SK-N-SH (cell line): ENCODE results near the gene ANKS6. TPM values are rescaled to one million over a fixed set of nuclear protein-coding genes. Genes with fewer than 3 reads are reported as not detected.
A peak's percentile ranks its signal among the peaks of the same experiment; 100 is the strongest.

Source experiments
- CTCF ChIA-PET: fragments of 300-600, 350-600 bp; formaldehyde crosslinking; extraction: SDS; loops from one replicate; lab custom pipeline; 2021; lab: Yijun Ruan, JAX
- POLR2A ChIA-PET: fragments of 350-600 bp; sonication (Branson Sonifier 250); formaldehyde crosslinking; extraction: SDS; loops from one replicate; lab custom pipeline; 2020; ENCODE audit warnings: antibody characterized with exemption, inconsistent platforms; lab: Yijun Ruan, JAX
- DNase-seq: peaks from one replicate; pipeline ENCODE4 v3.0.0; 2012
- H2AFZ ChIP-seq: fragments of 200-600 bp; sonication (generic); 2 replicates; pipeline ENCODE4 v1.8.1; 2016; ENCODE audit warnings: antibody characterized with exemption, mild to moderate bottlenecking, low read depth
- H3F3A ChIP-seq: fragments of 200-600 bp; sonication (generic); replicated peaks from 2 replicates; pipeline ENCODE3; 2016; ENCODE audit warnings: antibody characterized with exemption, mild to moderate bottlenecking; ENCODE audit not compliant: insufficient read depth
- H3K27ac ChIP-seq, 2 experiments: fragments of 200-500 bp in 1 of 2; fragments of 200-600 bp in 1 of 2; sonication (Bioruptor generic) in 1 of 2; sonication (generic), shearing (Covaris generic) in 1 of 2; 2 replicates each; pipeline versions ENCODE4 v1.5.1 to v1.6.1; 2014 to 2016; ENCODE audit warnings: low read depth in 2 of 2, inconsistent platforms in 1 of 2, low read length in 1 of 2, mild to moderate bottlenecking in 1 of 2, mixed read lengths in 1 of 2
- H3K27me3 ChIP-seq: fragments of 200-600 bp; sonication (generic), shearing (Covaris generic); 2 replicates; pipeline ENCODE4 v1.6.1; 2016; ENCODE audit warnings: mixed run types; ENCODE audit not compliant: insufficient read depth
- H3K36me3 ChIP-seq, 2 experiments: fragments of 200-500 bp in 1 of 2; fragments of 200-600 bp in 1 of 2; sonication (Bioruptor generic) in 1 of 2; sonication (generic) in 1 of 2; replicated peaks in 1 of 2; 2 replicates each; pipeline versions ENCODE3 to v1.5.1; 2014 to 2016; ENCODE audit warnings: low read length in 1 of 2, mild to moderate bottlenecking in 1 of 2; ENCODE audit not compliant: insufficient read depth in 2 of 2, control insufficient read depth in 1 of 2
- H3K4me1 ChIP-seq, 2 experiments: fragments of 200-500 bp in 1 of 2; fragments of 200-600 bp in 1 of 2; sonication (Bioruptor generic) in 1 of 2; sonication (generic), shearing (Covaris generic) in 1 of 2; 2 replicates each; pipeline versions ENCODE4 v1.5.1 to v1.6.1; 2014 to 2016; ENCODE audit warnings: low read depth in 1 of 2, low read length in 1 of 2, mixed run types in 1 of 2; ENCODE audit not compliant: insufficient read depth in 2 of 2, control insufficient read depth in 1 of 2
- H3K4me2 ChIP-seq: fragments of 200-600 bp; sonication (generic), shearing (Covaris generic); 2 replicates; pipeline ENCODE4 v1.6.1; 2017; ENCODE audit warnings: mixed run types
- H3K4me3 ChIP-seq, 2 experiments: fragments of 200-500 bp in 1 of 2; fragments of 200-600 bp in 1 of 2; sonication (Bioruptor generic) in 1 of 2; sonication (generic), shearing (Covaris generic) in 1 of 2; 2 replicates each; pipeline versions ENCODE4 v1.5.1 to v1.8.1; 2014 to 2016; ENCODE audit warnings: low read depth in 2 of 2, inconsistent platforms in 1 of 2, low read length in 1 of 2, mild to moderate bottlenecking in 1 of 2, mixed read lengths in 1 of 2, moderate library complexity in 1 of 2
- H3K79me2 ChIP-seq: fragments of 200-600 bp; sonication (generic); 2 replicates; pipeline ENCODE4 v1.8.1; 2017; ENCODE audit warnings: mild to moderate bottlenecking; ENCODE audit not compliant: insufficient read depth
- H3K9ac ChIP-seq: fragments of 200-600 bp; sonication (generic); 2 replicates; pipeline ENCODE4 v1.6.1; 2017; ENCODE audit warnings: mixed run types
- H3K9me2 ChIP-seq: fragments of 200-600 bp; sonication (generic); 2 replicates; pipeline ENCODE4 v1.6.1; 2017; ENCODE audit warnings: mixed run types
- H3K9me3 ChIP-seq: fragments of 200-600 bp; sonication (generic); 2 replicates; pipeline ENCODE4 v1.6.1; 2017; ENCODE audit warnings: mixed run types, mild to moderate bottlenecking, moderate library complexity
- H4K20me1 ChIP-seq: fragments of 200-600 bp; sonication (generic); 2 replicates; pipeline ENCODE4 v1.6.1; 2017; ENCODE audit warnings: mild to moderate bottlenecking, mixed run types; ENCODE audit not compliant: insufficient read depth
- CHD2 ChIP-seq: fragments of 150-350 bp; IDR thresholded peaks from 2 replicates; pipeline ENCODE4 v1.6.1; 2018; ENCODE audit warnings: low read length; ENCODE audit not compliant: partially characterized antibody
- ELF1 ChIP-seq: IDR thresholded peaks from 2 replicates; pipeline ENCODE4 v1.4.0; 2012
- EP300 ChIP-seq, 2 experiments: IDR thresholded peaks; 2 replicates each; pipeline versions ENCODE4 v1.4.0 to v1.6.1; 2012; ENCODE audit warnings: borderline replicate concordance in 1 of 2, low read depth in 1 of 2, low read length in 1 of 2
- EZH2phosphoT487 ChIP-seq: fragments of 200-600 bp; sonication (generic); IDR thresholded peaks from 2 replicates; pipeline ENCODE4 v1.6.1; 2017; ENCODE audit warnings: low read depth, mixed run types, mild to moderate bottlenecking, antibody characterized with exemption, moderate library complexity, borderline replicate concordance
- FOSL2 ChIP-seq: IDR thresholded peaks from 2 replicates; pipeline ENCODE4 v1.4.0; 2012; ENCODE audit warnings: low read depth, mild to moderate bottlenecking, moderate library complexity, borderline replicate concordance
- FOXJ3 ChIP-seq: sonication (generic); formaldehyde crosslinking; IDR thresholded peaks from 2 replicates; pipeline ENCODE4 v1.5.1; 2020; ENCODE audit warnings: mild to moderate bottlenecking, missing genetic modification reagents
- FOXM1 ChIP-seq: IDR thresholded peaks from 2 replicates; pipeline ENCODE4 v1.4.0; 2012; ENCODE audit warnings: low read depth, mild to moderate bottlenecking
- GABPA ChIP-seq: IDR thresholded peaks from 2 replicates; pipeline ENCODE4 v1.4.0; 2012; ENCODE audit warnings: low read depth, mild to moderate bottlenecking
- GATA2 ChIP-seq: sonication (generic); formaldehyde crosslinking; IDR thresholded peaks from 2 replicates; pipeline ENCODE4 v1.5.0; 2020; ENCODE audit warnings: mild to moderate bottlenecking, missing genetic modification reagents
- JUND ChIP-seq: IDR thresholded peaks from 2 replicates; pipeline ENCODE4 v1.4.0; 2012
- NFIC ChIP-seq: IDR thresholded peaks from 2 replicates; pipeline ENCODE4 v1.4.0; 2012; ENCODE audit warnings: borderline replicate concordance
- PBX3 ChIP-seq: IDR thresholded peaks from 2 replicates; pipeline ENCODE4; 2012
- RAD21 ChIP-seq: IDR thresholded peaks from 2 replicates; pipeline ENCODE4 v1.6.1; 2012; ENCODE audit warnings: mild to moderate bottlenecking, low read length
- RCOR1 ChIP-seq: fragments of 150-350 bp; IDR thresholded peaks from 2 replicates; pipeline ENCODE4 v1.6.1; 2017; ENCODE audit warnings: antibody characterized with exemption, low read length
- RXRA ChIP-seq: IDR thresholded peaks from 2 replicates; pipeline ENCODE4 v1.4.0; 2012; ENCODE audit warnings: low read depth, mild to moderate bottlenecking, borderline replicate concordance
- SMC3 ChIP-seq: IDR thresholded peaks from 2 replicates; pipeline ENCODE4 v1.6.1; 2012; ENCODE audit warnings: low read depth, low read length, improper control_type of control experiment
- TAF1 ChIP-seq: IDR thresholded peaks from 2 replicates; pipeline ENCODE4 v1.6.1; 2012; ENCODE audit warnings: low read depth, mild to moderate bottlenecking, low read length, moderate library complexity, borderline replicate concordance
- TCF12 ChIP-seq: IDR thresholded peaks from 2 replicates; pipeline ENCODE4 v1.4.0; 2012
- TEAD4 ChIP-seq: IDR thresholded peaks from 2 replicates; pipeline ENCODE4 v1.4.0; 2012; ENCODE audit warnings: mild to moderate bottlenecking, borderline replicate concordance; ENCODE audit not compliant: insufficient read depth
- YY1 ChIP-seq: IDR thresholded peaks from 2 replicates; pipeline ENCODE4 v1.4.0; 2012; ENCODE audit warnings: low read depth, mild to moderate bottlenecking
- WGBS: methylation state at CpG from one replicate; pipeline ENCODE4 v1.1.6; 2017; ENCODE audit warnings: low lambda C conversion rate; 5-methylcytosine and 5-hydroxymethylcytosine counted together
- polyA plus RNA-seq, 3 experiments: library from polyadenylated mRNA; depleted of rRNA; stranded (reverse); fragments of >200 nt; gene quantifications; 2 replicates each; pipeline ENCODE4 v1.2.3, GENCODE V29; 2012
- TF ChIP-seq, protein P1 (sequence below): fragments of 150-350 bp; IDR thresholded peaks from 2 replicates; pipeline ENCODE4 v1.6.1; 2016; ENCODE audit warnings: mild to moderate bottlenecking, low read depth, low read length

ANKS6 gene
- polyA plus RNA-seq, 1 of the 3 experiments (the other 2 are of a cell fraction) = 29.3 TPM

- H3K4me2 ChIP-seq = no peak overlapping the region
- no peak overlapping the region for H2AFZ ChIP-seq
- POLR2A ChIA-PET = no interaction called here
- H3K9ac ChIP-seq = no peak overlapping the region
- H3K9me2 ChIP-seq = no peaks in the 10 kb centered on the region
- no peaks in the 10 kb centered on the region for H3K36me3 ChIP-seq
- H3K79me2 ChIP-seq = no peaks in the 10 kb centered on the region
- no peak overlapping the region for H3K27ac ChIP-seq
- DNase-seq = no peak
- no peak for TF ChIP-seq CHD2
- no peak for TF ChIP-seq GATA2 (CRISPR knock-in tag)
- no peak for TF ChIP-seq ELF1
- TF ChIP-seq JUND = no peak
- no peak for TF ChIP-seq RAD21
- no peak for TF ChIP-seq SMC3
- TF ChIP-seq GABPA = no peak
- TF ChIP-seq FOXM1 = no peak
- no peak for TF ChIP-seq TEAD4
- TF ChIP-seq FOXJ3 = no peak
- no peak for TF ChIP-seq PBX3
- no peak for TF ChIP-seq NFIC
- TF ChIP-seq, protein P1, sequence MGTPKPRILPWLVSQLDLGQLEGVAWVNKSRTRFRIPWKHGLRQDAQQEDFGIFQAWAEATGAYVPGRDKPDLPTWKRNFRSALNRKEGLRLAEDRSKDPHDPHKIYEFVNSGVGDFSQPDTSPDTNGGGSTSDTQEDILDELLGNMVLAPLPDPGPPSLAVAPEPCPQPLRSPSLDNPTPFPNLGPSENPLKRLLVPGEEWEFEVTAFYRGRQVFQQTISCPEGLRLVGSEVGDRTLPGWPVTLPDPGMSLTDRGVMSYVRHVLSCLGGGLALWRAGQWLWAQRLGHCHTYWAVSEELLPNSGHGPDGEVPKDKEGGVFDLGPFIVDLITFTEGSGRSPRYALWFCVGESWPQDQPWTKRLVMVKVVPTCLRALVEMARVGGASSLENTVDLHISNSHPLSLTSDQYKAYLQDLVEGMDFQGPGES = no peak
- TF ChIP-seq RCOR1 = no peak
- TF ChIP-seq TAF1 = no peak
- TF ChIP-seq YY1 = no peak
- H3K9me3 ChIP-seq = no peaks in the 10 kb centered on the region
- no peak overlapping the region for H3K4me3 ChIP-seq
- peaks cover 7% of the 10 kb centered on the region for H3F3A ChIP-seq
- no peaks in the 10 kb centered on the region for H3K4me1 ChIP-seq
- CTCF ChIA-PET = no interaction called here
- no peaks in the 10 kb centered on the region for H3K27me3 ChIP-seq
- H4K20me1 ChIP-seq = no peaks in the 10 kb centered on the region
- 81% methylated on average over 6 of the region's 6 CpGs for WGBS
Observed at GRCh38 chr9:98815391-98815951, 19.1 kb upstream of the ANKS6 start.

- Histone ChIP-seq H3K4me3 (no peak overlapping the region), H2AFZ (no peak overlapping the region), H3K4me2 (no peak overlapping the region), H3K9ac (no peak overlapping the region), H3K36me3 (no peaks in the 10 kb centered on the region), H3K27me3 (0 out of 2 replicates have a peak, but pooled peaks cover under 1% of the 10 kb centered on the region), H3K9me3 (no peaks in the 10 kb centered on the region), H3K4me1 (peaks cover 0 to 9% of the 10 kb centered on the region in 2 experiments; a peak in 1 of 4 replicates), H3K27ac (peak overlapping the region in 1 of 2 experiments; percentile 26; a peak in 2 of 4 replicates), H3K9me2 (no peaks in the 10 kb centered on the region), H4K20me1 (no peaks in the 10 kb centered on the region), H3F3A (peaks cover 7% of the 10 kb centered on the region), H3K79me2 (no peaks in the 10 kb centered on the region)
- CTCF ChIA-PET = no interaction called here
- WGBS = 33% methylated on average over 2 of the region's 2 CpGs
- DNase-seq = no peak
- POLR2A ChIA-PET = no interaction called here
- TF ChIP-seq, protein P1 = no peak
- 0 out of 2 replicates have a peak, but pooled peaks have one; percentile 18 for TF ChIP-seq JUND
- TF ChIP-seq TCF12 = 0 out of 2 replicates have a peak, but pooled peaks have one; percentile 19
- TF ChIP-seq PBX3 = peak; percentile 14; the same call in 1 of the 2 replicates
- no peak for TF ChIP-seq EP300 (IDR thresholded peaks at IDR 0.05; ENCODE audit: borderline replicate concordance in 1 of 2, low read depth in 1 of 2, low read length in 1 of 2)
- no peak for TF ChIP-seq EZH2phosphoT487
- TF ChIP-seq RAD21 = no peak
- peak; percentile 55; the same call in 1 of the 2 replicates for TF ChIP-seq FOSL2
- peak; percentile 71; the same call in 1 of the 2 replicates for TF ChIP-seq RXRA
Observed at GRCh38 chr9:98811051-98811650, 14.8 kb upstream of the ANKS6 start.
